Activated CD4-positive, alpha-beta T cell treated with anti-CD3 and anti-CD28 coated beads, Interleukin-2, amount 50 U/mL, for 4 hours (primary cell): Measurements from ENCODE around the gene WRAP73.

Source experiments
- DNase-seq, 2 experiments: peaks; one replicate each; pipeline ENCODE4 v3.0.0-alpha.2; 2020

The WRAP73 gene

DNA sequence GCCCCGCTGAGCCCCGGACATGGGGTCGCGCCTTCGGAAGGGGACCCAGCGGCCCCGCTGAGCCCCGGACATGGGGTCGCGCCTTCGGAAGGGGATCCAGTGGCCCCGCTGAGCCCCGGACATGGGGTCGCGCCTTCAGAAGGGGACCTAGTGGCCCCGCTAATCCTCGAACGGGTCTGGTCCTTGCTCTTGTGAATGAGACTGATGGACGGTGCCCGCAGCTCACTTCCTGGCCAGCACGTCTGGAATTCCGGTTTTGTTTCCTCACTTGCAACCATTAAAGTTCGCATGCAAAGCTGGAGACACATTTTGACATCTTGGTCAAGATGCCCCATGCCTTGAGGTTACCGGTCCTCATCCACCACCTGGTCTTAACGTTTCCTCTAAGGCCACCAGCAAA, 5.6 kb downstream of the WRAP73 start:
- DNase-seq = no peak

DNA sequence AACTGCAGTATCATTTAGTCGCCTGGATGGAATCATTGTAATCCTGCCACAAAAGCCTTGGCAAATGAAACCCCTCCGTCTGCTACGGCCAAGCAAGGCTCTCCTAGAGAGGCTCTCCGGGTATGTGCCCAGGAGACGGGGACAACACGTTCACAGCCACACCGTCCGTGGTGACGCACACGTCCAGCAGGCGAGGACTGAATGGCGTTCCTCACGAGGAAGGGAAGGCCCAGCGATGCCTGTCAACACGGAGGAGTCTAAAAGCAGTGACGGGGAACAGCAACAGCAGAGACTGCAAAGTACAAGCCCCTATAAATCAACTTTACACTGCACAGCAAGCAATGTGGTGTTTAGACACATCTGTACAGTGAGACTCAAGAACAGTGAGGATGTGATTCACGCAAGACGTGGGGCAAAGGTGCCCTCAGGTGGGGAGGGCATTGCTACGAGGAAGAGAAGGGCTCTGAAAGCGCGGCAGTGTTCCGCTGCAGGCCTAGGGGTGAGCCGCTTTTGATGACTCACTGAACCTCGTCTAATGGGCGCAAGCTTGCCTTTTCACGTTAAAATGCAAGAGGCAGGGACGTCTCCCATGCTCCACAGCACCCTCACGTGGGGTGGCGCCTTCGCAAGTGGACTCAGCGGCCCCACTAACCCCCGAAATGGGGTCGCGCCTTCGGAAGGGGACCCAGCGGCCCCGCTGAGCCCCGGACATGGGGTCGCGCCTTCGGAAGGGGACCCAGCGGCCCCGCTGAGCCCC, 6.8 kb downstream of the WRAP73 start:
- no peak for DNase-seq

DNA sequence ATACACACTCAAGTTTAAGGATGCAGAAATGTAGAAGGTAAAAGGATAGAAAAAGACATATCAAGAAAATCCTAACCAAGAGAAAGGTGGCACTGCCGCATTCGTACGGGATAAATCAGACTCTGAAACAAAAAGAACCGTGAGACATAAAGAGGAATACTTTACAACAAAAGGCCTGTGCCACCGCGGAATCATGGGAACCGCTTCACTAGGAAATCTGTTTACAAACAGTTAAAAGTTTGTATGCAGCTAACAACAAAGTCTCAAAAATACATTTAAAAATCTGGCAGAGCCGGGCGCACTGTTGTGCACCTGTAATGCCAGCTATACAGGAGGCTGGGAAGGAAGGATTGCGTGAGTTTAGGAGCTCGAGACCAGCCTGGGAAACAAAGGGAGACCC, 8.1 kb downstream of the WRAP73 start:
- no peak for DNase-seq

DNA sequence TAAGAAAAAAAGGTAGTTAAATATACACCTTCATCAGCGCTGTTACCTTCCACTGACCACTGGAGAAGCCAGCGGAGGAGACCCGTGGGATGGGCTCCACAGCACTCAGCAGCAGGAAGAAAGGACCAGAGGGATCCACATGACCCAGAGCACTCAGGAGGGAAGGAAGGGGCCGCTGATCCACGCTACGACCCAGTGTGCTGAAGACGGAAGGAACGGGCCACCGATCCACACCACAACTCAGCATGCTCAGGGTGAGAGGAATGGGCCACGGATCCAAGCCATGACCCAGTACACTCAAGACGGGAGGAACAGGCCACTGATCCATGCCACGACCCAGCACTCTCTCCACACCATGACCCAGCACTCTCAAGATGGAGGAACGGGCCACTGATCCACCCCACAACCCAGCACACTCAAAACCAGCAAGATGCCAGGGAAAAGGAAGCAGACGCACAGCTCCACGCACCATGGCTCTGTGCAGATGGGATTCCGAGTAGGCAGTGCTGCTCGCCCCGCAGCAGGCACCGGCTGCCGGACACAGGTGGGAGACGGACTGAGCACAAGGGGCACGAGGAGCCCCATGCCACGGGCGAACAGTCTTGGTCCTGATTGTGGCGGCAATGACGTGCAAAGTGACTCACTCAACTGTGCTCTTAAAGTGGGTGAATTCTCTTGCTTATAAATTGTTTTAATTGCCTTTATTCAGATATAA, 8.7 kb downstream of the WRAP73 start:
- no peak for DNase-seq

DNA sequence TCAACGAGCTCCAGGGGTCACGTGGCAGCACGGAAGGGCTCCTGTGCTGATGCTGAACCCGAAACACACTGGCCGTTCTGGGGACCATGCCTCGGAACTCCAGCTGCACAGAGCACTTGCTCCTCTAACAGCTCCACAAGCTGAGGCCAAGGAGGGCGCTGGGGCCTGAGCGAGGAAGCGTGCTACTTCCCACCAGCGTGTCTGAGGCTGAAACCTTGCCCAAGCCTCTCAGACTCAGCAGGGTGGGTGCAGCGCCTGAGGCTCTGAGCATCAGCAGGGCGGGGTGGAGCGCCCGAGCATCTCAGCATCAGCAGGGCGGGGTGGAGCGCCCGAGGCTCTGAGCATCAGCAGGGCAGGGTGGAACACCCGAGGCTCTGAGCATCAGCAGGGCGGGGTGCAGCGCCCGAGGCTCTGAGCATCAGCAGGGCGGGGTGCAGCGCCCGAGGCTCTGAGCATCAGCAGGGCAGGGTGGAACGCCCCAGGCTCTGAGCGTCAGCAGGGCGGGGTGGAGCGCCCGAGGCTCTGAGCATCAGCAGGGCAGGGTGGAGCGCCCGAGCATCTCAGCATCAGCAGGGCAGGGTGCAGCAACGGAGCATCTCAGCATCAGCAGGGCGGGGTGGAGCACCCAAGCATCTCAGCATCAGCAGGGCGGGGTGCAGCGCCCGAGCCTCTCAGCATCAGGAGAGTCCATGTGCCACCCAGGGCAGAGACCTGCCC, 9.6 kb downstream of the WRAP73 start:
- no peak for DNase-seq

DNA sequence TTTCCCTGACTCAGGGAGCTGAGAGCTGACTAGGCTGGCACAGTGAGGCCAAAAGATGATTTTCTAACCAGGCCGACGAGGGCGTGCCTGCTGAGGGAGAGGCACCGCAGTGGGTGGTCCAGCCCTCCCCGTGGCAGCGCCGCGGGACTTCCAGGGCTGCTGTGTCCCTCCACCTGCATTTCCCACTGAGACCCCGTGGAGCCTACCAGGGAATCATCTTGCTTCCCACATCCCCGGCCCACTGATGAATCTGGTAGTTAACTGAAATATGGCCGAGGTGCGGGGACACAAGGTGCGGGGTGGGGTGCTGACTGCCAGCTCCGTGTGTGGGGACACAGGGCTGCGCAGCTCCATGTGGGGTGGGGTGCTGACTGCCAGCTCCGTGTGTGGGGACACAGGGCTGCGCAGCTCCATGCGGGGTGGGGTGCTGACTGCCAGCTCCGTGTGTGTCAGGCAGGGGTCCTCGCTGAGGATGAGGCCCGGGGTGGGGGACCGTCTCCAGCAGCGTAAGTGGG, 10.4 kb downstream of the WRAP73 start:
- DNase-seq = no peak

DNA sequence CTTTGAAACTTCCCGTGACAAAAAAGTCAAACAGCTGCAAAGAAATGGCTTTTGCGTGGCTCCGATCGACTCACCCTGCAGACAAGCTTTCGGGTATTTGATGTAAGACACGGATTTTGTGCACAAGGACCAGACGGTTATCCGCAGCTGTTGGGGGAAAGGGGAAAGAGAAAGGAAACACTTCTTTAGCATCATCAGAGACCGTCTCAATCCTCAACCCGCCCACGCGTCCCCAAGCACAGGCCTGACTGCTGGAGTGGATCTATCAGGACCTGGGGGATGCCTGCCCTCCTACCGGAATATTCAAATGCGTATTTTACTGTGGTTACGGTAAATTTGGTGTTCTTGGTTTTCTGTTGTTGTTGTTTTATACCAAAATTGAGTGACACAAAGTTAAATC, 11.2 kb downstream of the WRAP73 start:
- no peak for DNase-seq

DNA sequence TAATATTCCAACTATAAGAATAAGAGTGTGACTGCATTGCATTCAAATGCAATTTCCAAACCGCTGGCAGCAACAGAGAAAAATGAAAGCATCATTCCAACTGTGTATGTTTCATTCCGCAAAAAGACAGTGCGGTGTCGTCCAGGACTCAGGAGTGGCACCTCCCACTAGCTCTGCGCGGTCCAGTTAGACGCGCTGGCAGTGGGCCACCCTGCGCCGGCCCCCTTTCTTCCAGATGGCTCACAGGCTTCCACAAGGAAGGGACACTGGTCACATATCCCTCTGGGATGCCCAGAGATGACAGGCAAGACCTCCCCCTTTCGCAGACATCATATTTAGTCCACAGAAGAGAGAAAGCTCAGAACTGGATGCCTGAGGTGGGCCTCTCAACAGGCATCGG, 11.9 kb downstream of the WRAP73 start:
- no peak for DNase-seq

DNA sequence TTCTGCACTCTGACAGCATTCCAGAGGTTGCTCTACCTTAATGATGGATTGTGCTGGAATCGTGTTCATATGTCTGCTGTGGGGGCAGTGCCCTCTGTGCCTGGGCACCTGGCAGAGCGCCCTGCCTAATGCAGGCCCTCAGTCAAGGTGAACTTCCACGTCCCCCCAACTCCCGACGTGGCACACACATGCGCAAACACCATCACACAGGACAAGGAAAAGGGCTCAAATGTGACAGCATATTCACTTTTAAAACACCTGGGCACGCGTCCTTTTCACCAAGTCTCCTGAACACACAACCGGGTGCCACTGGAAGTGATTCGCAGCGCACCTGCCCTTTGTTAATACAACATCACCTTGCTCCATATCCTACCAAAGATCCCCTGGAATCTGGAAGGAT, 13.4 kb downstream of the WRAP73 start:
- DNase-seq = no peak

DNA sequence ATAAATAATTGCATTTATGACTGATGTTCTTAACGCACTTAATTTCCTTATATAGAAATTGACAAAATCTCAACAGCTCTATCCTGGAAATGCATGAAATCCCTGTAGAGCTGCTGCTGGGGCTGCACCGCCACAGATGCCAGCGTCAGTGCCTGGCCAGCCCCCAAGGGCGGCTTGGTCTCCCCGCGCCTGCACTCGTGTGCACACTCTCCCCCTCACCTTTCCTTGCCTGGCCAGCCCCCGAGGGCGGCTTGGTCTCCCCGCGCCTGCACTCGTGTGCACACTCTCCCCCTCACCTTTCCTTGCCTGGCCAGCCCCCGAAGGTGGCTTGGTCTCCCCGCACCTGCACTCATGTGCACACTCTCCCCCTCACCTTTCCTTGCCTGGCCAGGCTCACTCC, 13.8 kb downstream of the WRAP73 start:
- DNase-seq = no peak

DNA sequence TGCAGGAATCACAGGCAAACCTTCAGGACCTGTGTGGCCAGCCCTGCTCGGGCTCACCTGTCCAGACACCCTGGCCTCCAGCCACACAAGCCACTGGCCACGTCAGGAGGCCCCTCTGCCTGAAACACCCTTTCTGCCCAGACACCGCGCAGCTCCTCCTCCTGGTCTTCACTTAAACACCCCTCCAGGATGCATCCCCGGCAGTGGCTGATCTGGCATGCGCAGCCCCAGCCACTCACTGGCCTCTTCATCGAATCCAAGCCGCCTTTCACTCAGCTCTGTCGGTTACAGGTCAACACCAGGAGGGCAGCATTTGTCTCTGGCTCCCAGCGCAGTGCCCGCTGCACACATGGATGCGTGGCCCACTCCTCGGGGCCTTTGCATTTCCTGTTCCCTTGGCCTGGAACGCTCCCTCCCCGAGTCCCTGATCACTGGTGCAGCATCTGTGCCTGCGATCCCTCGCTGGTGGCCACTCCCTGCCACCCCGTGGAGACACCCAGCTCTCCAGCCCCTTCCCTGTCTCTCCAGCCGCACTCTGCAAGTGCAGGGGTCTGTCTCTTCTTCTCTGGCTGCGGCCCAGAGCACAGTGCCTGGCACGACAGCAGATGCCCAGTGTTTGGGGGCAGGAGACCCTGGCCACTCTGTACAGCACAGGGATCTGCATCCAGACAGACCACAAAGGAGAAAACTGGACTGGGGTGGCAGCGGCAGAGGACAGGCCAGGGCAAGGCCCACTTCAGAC, 15.7 kb downstream of the WRAP73 start:
- DNase-seq = no peak

DNA sequence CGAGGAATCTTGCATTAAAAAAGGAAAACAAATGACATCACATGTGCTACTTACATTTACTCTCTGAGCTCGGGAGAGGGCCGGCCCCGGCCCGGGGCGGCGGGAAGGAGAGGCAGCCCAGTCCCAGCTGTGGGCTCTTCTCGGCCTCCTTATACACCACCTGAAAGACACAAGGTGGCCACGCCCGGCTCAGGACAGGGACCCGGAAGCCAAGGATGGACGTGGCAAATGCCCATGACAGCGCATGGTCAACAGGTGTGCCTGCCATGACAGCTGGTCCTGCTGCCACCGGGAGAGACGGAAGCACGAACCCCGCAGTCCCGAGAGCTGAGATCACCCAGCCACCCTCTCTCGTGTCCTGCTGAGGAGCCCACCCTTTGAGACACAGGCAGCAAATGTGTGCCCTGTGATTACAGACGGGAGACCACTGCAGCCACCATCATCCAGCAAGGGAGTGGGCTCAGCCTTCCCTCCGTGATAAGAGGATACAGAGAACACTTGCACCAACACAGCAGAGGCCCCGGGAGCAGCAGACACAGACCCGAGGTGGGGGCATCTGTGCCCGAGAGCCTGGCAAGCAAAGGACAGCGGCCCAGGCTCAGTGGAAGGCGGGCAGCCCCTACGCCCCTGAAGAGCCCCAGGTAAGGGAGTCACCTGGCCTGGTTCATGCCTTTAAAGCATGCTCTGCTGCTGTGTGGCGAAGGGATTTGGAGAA, 16.4 kb downstream of the WRAP73 start:
- DNase-seq = no peak

DNA sequence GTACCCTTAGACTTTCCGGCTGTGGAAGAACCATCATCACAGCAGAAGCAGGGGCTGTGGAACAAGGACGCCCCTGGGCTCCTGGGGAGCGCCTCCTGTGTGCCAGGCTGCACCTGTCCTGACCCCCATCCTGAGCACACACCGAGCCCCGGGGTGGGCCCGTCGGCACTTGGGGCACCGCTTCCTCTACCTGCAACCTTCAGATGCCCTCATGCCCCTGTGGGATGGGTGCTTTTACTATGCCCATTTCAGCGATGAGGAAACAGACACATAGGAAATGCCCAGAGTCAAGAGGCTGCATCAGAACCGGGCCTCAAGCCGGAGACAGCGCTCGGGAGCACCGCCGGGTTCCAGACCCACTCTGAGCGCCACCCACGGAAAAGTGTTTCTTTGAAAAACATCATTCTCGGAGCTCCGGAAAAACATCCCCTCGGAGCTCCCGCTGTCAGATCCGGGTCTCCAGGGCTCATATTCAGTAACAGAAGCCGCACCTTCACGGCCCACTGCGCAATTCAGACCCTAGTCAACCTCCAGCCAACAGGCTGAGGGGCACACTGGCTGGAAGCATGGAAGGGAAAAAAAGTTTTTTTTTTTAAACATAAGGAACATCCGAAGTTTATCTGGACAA, 17.1 kb downstream of the WRAP73 start:
- DNase-seq = no peak

DNA sequence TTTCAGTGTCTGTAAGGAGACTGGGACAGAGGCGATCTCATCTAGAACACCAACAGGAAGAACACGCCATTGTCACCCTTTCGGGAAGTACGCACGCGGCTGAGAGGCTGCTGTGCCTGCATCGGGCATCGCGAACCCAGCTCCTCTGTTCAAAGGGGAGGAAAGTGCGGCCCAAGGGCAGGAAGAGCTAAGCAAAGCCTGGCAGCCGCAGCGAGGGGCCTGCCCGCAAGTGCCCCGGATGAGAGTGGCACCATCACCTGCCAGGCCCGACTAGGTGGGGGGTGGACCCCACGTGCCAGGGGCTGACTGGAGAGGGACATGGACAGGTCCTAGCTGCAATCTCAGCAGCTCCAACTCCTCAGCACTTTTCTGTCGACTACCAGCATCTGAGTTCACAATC, 17.6 kb downstream of the WRAP73 start:
- DNase-seq = no peak

DNA sequence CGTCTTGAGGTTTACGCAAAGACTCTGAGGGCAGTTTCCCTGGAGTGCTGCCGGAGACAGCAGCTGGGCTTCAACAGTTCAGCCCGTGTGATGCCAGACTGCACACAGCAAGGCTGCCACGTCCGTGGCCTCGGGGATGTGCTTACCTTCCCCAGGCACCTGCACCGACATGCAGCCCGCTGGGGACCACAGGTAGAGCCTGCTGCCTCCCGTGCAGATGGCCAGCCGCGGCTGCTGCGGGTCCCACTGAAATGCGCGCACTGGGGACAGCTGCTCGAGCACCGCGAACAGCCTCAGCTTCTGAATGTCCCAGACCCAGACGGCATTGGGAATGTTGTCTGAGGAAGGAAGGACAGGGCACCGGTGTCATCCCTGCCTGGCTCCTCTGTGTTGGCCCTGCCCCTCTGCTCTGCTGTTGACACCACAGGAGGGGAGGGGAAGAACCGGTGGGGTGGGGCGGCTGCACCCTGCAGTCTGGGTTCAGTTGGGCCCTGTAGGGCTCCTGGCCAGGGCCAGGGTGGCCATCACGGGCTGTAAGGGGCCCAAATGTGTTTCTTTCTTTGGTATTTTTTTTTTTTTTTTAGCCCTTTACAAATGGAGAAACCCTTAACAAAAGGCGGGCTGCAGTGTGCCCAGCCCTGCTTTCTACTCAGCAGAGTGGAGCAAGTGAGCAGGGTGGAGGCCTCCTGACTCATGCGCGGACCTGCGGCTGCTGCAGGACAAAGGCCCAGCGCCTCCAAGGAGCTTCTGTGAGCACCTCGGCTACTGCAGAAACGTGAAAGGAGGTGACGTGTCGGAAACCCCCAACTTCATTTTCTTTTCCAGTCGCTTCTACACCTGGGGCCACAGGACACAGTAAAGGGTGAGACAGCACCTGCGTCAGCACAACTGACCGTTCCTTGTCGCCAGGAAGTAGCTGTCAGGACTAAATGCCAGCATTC, 18.3 kb downstream of the WRAP73 start:
- DNase-seq = no peak

DNA sequence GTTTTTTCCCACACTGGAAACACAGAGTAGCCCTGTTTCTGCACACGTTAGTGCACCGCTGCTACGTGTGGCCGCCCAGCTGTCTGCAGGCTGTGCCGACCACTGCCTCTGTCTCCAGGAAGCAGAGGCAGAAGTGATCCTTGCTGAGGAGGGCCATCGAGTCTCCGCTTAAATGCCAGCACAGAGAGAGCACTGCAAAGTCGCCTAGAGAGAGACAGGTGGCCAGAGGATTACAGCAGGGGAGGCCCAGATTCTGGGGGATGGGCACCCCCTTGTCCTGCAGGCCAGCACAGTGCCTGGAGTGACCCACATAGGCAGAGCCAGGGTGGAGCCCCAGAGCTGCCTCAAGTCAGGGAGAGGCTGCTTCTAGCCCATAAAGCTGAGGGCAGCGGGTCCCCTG, 19.0 kb downstream of the WRAP73 start:
- no peak for DNase-seq

DNA sequence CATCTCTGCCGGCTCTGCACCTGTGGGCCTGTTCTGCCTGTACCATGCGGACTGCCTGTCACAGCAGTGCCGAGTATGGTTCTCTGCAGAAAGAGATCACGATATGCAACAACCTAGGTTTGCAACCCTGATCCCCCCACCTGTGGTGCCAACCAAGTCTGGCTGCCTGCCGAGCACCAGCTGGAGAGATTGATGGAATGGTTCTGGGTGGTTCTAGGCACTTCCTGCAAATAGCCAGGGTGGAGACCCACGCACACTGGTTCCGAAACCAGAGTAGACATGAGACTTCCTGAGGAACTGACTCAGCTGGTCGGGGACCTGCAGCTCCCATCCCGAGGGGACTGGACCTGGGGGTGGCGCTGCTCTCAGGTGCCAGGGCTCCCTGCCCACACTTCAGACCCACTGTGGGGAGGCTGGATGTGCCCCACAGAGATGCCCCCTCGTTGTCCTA, 19.7 kb downstream of the WRAP73 start:
- DNase-seq = no peak

DNA sequence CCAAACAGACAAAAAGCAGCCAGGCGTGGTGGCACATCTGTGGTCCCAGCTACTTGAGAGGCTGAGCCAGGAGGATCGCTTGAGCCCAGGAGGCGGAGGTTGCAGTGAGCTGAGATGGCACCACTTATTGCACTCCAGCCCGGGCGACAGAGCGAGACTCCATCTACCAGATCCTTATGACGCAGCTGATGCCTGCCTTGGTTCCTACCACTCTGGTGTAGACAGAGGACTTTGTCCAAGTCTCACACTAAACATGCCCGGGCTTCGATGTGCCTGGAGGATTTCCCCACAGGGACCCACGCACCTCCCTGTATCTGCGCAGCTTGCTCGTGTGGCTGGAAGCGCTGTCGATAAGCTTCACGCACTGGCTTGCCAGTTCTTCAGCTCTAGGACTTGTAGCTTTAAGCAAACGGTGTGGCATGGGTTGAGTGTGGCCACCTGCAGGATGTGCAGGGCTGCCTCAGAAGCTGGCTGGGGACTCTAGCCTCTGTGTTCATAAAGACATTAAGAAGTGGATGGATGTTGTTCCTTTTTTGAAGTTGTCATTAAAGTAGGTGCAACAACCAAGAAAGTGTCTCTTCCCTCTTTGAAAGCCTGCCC, 20.2 kb downstream of the WRAP73 start:
- DNase-seq = no peak

DNA sequence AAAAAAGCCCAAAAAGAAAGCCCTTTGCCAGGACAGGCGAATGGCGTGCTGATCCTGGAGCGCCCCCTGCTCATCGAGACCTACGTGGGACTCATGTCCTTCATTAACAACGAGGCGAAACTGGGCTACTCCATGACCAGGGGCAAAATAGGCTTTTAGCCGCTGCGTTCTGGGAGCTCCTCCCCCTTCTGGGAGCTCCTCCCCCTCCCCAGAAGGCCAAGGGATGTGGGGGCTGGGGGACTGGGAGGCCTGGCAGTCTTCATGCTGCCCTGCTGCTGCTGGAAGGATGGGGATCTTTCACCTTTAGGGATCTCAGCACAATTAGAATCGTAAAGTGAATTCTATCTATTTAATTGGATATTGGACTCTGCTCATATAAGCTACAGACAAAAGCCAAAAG, 21.5 kb downstream of the WRAP73 start:
- no peak for DNase-seq
